Measurements from ENCODE around the gene AGPAT3. TPM values are rescaled to one million over a fixed set of nuclear protein-coding genes. Genes with fewer than 3 reads are reported as not detected.

The AGPAT3 gene
- polyA plus RNA-seq, 1 experiment = 36.1 TPM

GRCh38 chr21:43983860-43984420 lies 118.9 kb downstream of the AGPAT3 start:
- Histone ChIP-seq H3K4me3 (ENCODE audit: low read depth, low read length) (no peak overlapping the region), H3K9me3 (ENCODE audit: control insufficient read depth, insufficient read depth, low read length) (peaks cover 5% of the 10 kb centered on the region; the same call in 1 of the 2 replicates), H3K27me3 (ENCODE audit: control insufficient read depth, insufficient read depth, low read length) (peaks cover 3% of the 10 kb centered on the region), H3K27ac (ENCODE audit: low read depth, low read length) (no peak overlapping the region)
- TF ChIP-seq CTCF (IDR thresholded peaks at IDR 0.05; ENCODE audit: low read depth, low read length) = no peak
- ChIA-PET POLR2A (no interaction called here), CTCF (interaction anchor here (1.3 kb wide), 1 partner anchor 9 kb away, joined by 9 read pairs; no protein-coding TSS in a partner anchor)
- DNase-seq (ENCODE audit: low read depth, low spot score) = no peak

- H3K27me3 ChIP-seq (ENCODE audit: control insufficient read depth, insufficient read depth, low read length) = peaks cover 3% of the 10 kb centered on the region
- H3K4me3 ChIP-seq (ENCODE audit: low read depth, low read length) = no peak overlapping the region
- POLR2A ChIA-PET = interaction anchor here (0.7 kb wide), 2 partner anchors 62 to 98 kb away, joined by 5 to 7 read pairs; no protein-coding TSS in a partner anchor
- CTCF ChIA-PET = interaction anchor here (1.3 to 1.4 kb wide), 2 partner anchors 10 kb away, joined by 5 to 9 read pairs; no protein-coding TSS in a partner anchor
- TF ChIP-seq CTCF (IDR thresholded peaks at IDR 0.05; ENCODE audit: low read depth, low read length) = no peak
- no peak overlapping the region for H3K27ac ChIP-seq (ENCODE audit: low read depth, low read length)
- no peak for DNase-seq (ENCODE audit: low read depth, low spot score)
- H3K9me3 ChIP-seq (ENCODE audit: control insufficient read depth, insufficient read depth, low read length) = peaks cover 5% of the 10 kb centered on the region; the same call in 1 of the 2 replicates
Measured at GRCh38 chr21:43984905-43985689, 120.1 kb downstream of the AGPAT3 start.

GRCh38 chr21:43985690-43986251 lies 120.7 kb downstream of the AGPAT3 start:
- Histone ChIP-seq H3K4me3 (ENCODE audit: low read depth, low read length) (no peak overlapping the region), H3K9me3 (ENCODE audit: control insufficient read depth, insufficient read depth, low read length) (peaks cover 5% of the 10 kb centered on the region; the same call in 1 of the 2 replicates), H3K27ac (ENCODE audit: low read depth, low read length) (no peak overlapping the region), H3K27me3 (ENCODE audit: control insufficient read depth, insufficient read depth, low read length) (peaks cover 3% of the 10 kb centered on the region)
- ChIA-PET CTCF (interaction anchor here (1.4 kb wide), 1 partner anchor 10 kb away, joined by 5 read pairs; no protein-coding TSS in a partner anchor), POLR2A (interaction anchor here (0.7 kb wide), 1 partner anchor 63 kb away, joined by 5 read pairs; no protein-coding TSS in a partner anchor)
- DNase-seq (ENCODE audit: low read depth, low spot score) = no peak
- no peak for TF ChIP-seq CTCF (IDR thresholded peaks at IDR 0.05; ENCODE audit: low read depth, low read length)

- Histone ChIP-seq H3K27ac (ENCODE audit: low read depth, low read length) (no peak overlapping the region), H3K9me3 (ENCODE audit: control insufficient read depth, insufficient read depth, low read length) (peaks cover 5% of the 10 kb centered on the region; the same call in 1 of the 2 replicates), H3K4me3 (ENCODE audit: low read depth, low read length) (no peak overlapping the region), H3K27me3 (ENCODE audit: control insufficient read depth, insufficient read depth, low read length) (peaks cover 3% of the 10 kb centered on the region)
- ChIA-PET CTCF (interaction anchor here (1.4 kb wide), 1 partner anchor 11 kb away, joined by 5 read pairs; no protein-coding TSS in a partner anchor), POLR2A (interaction anchor here (0.7 kb wide), 1 partner anchor 348 kb away, joined by 11 read pairs; no protein-coding TSS in a partner anchor)
- DNase-seq (ENCODE audit: low read depth, low spot score) = no peak
- no peak for TF ChIP-seq CTCF (IDR thresholded peaks at IDR 0.05; ENCODE audit: low read depth, low read length)
Measured at GRCh38 chr21:43986544-43987451, 121.8 kb downstream of the AGPAT3 start.

Data from AG04450 (cell line).